LNCaP clone FGC (cell line): ENCODE data around the gene RBM5.
A peak's percentile ranks its signal among the peaks of the same experiment; 100 is the strongest.

Experiments used
- DNase-seq: peaks from one replicate; pipeline ENCODE4 v3.0.0-alpha.2; 2011; ENCODE audit warnings: low read depth
- H3K4me3 ChIP-seq: 2 replicates; pipeline ENCODE4 v1.5.1; 2011; ENCODE audit warnings: mild to moderate bottlenecking, low read depth, low read length, control low read depth
- CTCF ChIP-seq: IDR thresholded peaks from 2 replicates; pipeline ENCODE4 v1.5.1; 2012; ENCODE audit warnings: mild to moderate bottlenecking; ENCODE audit not compliant: control insufficient read depth, insufficient read depth; ENCODE audit errors: extremely low read depth

The RBM5 gene

GRCh38 chr3:50139308-50139707, 50.6 kb downstream of the RBM5 start:
- no peak overlapping the region for H3K4me3 ChIP-seq
- no peak for TF ChIP-seq CTCF
- DNase-seq: no peak

- no peak overlapping the region for H3K4me3 ChIP-seq
- TF ChIP-seq CTCF: no peak
- DNase-seq: no peak
Measured at GRCh38 chr3:50139718-50140423, 51.2 kb downstream of the RBM5 start.

- no peak for TF ChIP-seq CTCF
- no peak for DNase-seq
- H3K4me3 ChIP-seq: no peak overlapping the region
Measured at GRCh38 chr3:50140990-50141389, 52.3 kb downstream of the RBM5 start.

GRCh38 chr3:50146316-50146901, 57.7 kb downstream of the RBM5 start:
- 0 out of 2 replicates have a peak, but pooled peaks have one; percentile 11 for TF ChIP-seq CTCF
- H3K4me3 ChIP-seq: no peak overlapping the region
- no peak for DNase-seq

GRCh38 chr3:50147016-50147415, 58.3 kb downstream of the RBM5 start:
- TF ChIP-seq CTCF: no peak
- DNase-seq: no peak

GRCh38 chr3:50147447-50147846, 58.7 kb downstream of the RBM5 start:
- H3K4me3 ChIP-seq: no peak overlapping the region
- DNase-seq: no peak
- TF ChIP-seq CTCF: no peak

More at GRCh38 chr3:50147016-50147415, 58.3 kb downstream of the RBM5 start:
- no peak overlapping the region for H3K4me3 ChIP-seq
